Measurements from ENCODE around the gene THRA. TPM values are rescaled to one million over a fixed set of nuclear protein-coding genes. Genes with fewer than 3 reads are reported as not detected.

Gene THRA
- total RNA-seq, 1 experiment from 2014 or later = 14.5 TPM

DNA sequence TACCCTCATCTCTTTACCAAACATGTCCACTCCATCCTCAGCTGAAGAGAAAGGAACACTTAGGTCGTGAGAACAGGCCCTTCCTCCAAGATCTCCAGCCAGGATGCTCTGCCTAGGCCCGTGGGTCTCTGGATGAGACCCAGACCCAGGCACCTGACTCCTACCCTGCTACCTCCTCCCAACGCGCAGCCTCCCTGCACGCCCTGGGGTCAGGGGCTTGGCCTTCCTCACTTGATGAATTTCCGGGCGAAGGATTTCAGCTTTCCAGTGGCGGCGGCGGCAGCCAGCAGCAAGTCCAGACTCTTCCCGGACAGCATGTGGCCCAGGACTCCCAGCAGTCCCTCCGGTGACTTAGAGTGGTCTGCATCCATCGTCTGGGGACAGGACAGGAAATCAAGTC is 34.2 kb upstream of the THRA start:
- intact Hi-C loops (cut with micrococcal nuclease; ENCODE audit: unreplicated experiment) = no loop called here
- Histone ChIP-seq H3K4me3 (ENCODE audit: low read depth, low read length, poor library complexity, severe bottlenecking) (no peak overlapping the region), H3K27me3 (replicated peaks; ENCODE audit: insufficient read depth, low read depth, low read length, poor library complexity) (no peaks in the 10 kb centered on the region), H3K4me1 (ENCODE audit: insufficient read depth, low read length, poor library complexity, severe bottlenecking) (no peaks in the 10 kb centered on the region), H3K9me3 (ENCODE audit: low read depth, low read length, poor library complexity, severe bottlenecking) (no peaks in the 10 kb centered on the region), H3K36me3 (ENCODE audit: insufficient read depth, low read length, poor library complexity, severe bottlenecking) (no peaks in the 10 kb centered on the region), H3K27ac (ENCODE audit: low read depth, low read length, poor library complexity, severe bottlenecking) (no peak overlapping the region)
- no peak for DNase-seq (ENCODE audit: low spot score)
- ChIA-PET CTCF (no interaction called here), POLR2A (ENCODE audit: low non-redundant PET) (no interaction called here)
- no TSS peak for BruUV-seq (replicated peaks)
- TF ChIP-seq, protein P1, sequence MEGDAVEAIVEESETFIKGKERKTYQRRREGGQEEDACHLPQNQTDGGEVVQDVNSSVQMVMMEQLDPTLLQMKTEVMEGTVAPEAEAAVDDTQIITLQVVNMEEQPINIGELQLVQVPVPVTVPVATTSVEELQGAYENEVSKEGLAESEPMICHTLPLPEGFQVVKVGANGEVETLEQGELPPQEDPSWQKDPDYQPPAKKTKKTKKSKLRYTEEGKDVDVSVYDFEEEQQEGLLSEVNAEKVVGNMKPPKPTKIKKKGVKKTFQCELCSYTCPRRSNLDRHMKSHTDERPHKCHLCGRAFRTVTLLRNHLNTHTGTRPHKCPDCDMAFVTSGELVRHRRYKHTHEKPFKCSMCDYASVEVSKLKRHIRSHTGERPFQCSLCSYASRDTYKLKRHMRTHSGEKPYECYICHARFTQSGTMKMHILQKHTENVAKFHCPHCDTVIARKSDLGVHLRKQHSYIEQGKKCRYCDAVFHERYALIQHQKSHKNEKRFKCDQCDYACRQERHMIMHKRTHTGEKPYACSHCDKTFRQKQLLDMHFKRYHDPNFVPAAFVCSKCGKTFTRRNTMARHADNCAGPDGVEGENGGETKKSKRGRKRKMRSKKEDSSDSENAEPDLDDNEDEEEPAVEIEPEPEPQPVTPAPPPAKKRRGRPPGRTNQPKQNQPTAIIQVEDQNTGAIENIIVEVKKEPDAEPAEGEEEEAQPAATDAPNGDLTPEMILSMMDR (conservative IDR thresholded peaks at IDR 0.05; ENCODE audit: low read depth, low read length) = no peak
- no peak for TF ChIP-seq EZH2 (IDR thresholded peaks at IDR 0.05; ENCODE audit: borderline replicate concordance, low read depth, low read length, poor library complexity, severe bottlenecking)

GRCh38 chr17:40031706-40032105 is 31.1 kb upstream of the THRA start:
- H3K4me1 ChIP-seq (ENCODE audit: insufficient read depth, low read length, poor library complexity, severe bottlenecking) = no peaks in the 10 kb centered on the region
- no peak overlapping the region for H3K27ac ChIP-seq (ENCODE audit: low read depth, low read length, poor library complexity, severe bottlenecking)
- intact Hi-C loops (cut with micrococcal nuclease; ENCODE audit: unreplicated experiment) = loop anchor here (10.0 kb wide), 1 partner anchor 53 kb away; no protein-coding TSS in a partner anchor
- ChIA-PET CTCF (no interaction called here), POLR2A (ENCODE audit: low non-redundant PET) (no interaction called here)
- H3K36me3 ChIP-seq (ENCODE audit: insufficient read depth, low read length, poor library complexity, severe bottlenecking) = no peaks in the 10 kb centered on the region
- H3K9me3 ChIP-seq (ENCODE audit: low read depth, low read length, poor library complexity, severe bottlenecking) = no peaks in the 10 kb centered on the region
- H3K4me3 ChIP-seq (ENCODE audit: low read depth, low read length, poor library complexity, severe bottlenecking) = no peak overlapping the region
- TF ChIP-seq, protein P1 (conservative IDR thresholded peaks at IDR 0.05; ENCODE audit: low read depth, low read length) = no peak
- TF ChIP-seq EZH2 (IDR thresholded peaks at IDR 0.05; ENCODE audit: borderline replicate concordance, low read depth, low read length, poor library complexity, severe bottlenecking) = no peak
- no peaks in the 10 kb centered on the region for H3K27me3 ChIP-seq (replicated peaks; ENCODE audit: insufficient read depth, low read depth, low read length, poor library complexity)
- no peak for DNase-seq (ENCODE audit: low spot score)
- BruUV-seq (replicated peaks) = no TSS peak

DNA sequence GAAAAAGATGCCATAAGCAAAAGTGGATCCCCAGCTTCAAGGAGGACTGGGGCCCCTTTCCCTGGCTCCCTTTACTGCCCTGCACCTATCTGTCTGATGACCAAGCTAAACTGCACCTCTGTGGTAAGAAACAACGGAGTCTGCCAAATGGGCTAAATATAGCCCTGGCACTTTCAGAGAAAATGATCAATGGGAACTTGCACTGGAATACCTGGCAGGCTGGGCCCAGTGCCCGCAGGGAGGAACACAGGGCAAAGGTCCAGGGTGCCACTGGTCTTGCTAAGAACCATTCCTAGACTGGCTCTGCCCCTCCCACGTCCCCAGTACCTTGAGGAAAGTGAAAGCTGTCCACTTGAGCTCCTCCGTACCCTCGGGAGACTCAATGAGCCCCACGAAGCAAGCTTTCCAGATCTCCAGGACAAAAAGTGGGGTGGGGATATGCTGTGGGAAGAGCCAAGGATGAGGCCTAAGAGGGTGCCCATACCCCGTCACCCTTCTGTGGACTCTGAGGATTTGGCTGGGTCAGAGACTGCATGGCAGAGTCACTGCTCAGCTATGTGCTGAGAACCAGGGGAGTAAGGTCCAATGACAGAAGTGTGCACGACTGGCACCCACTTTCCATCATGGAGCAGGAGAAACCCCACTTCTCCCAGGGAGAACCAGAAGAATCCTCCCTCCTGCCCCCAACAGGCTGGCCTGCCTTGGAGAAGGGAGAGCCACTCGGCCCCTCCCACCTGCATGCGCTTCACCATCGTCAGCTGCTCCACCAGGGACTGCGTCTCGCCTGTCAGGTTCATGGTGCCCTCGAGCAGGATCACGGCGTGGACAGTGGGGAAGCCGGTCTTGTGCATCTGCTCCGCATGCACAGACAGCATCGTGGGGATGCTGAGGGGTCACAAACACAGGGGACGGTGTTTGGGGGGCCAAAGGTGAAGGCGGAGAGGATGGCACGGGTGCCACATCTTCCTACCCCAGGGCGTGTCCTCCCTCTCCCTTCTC is 30.1 kb upstream of the THRA start:
- Histone ChIP-seq H3K4me3 (ENCODE audit: low read depth, low read length, poor library complexity, severe bottlenecking) (no peak overlapping the region), H3K27ac (ENCODE audit: low read depth, low read length, poor library complexity, severe bottlenecking) (no peak overlapping the region), H3K4me1 (ENCODE audit: insufficient read depth, low read length, poor library complexity, severe bottlenecking) (no peaks in the 10 kb centered on the region), H3K27me3 (replicated peaks; ENCODE audit: insufficient read depth, low read depth, low read length, poor library complexity) (no peaks in the 10 kb centered on the region), H3K36me3 (ENCODE audit: insufficient read depth, low read length, poor library complexity, severe bottlenecking) (no peaks in the 10 kb centered on the region), H3K9me3 (ENCODE audit: low read depth, low read length, poor library complexity, severe bottlenecking) (no peaks in the 10 kb centered on the region)
- DNase-seq (ENCODE audit: low spot score) = no peak
- ChIA-PET CTCF (no interaction called here), POLR2A (ENCODE audit: low non-redundant PET) (no interaction called here)
- TF ChIP-seq, protein P1 (conservative IDR thresholded peaks at IDR 0.05; ENCODE audit: low read depth, low read length) = no peak
- no peak for TF ChIP-seq EZH2 (IDR thresholded peaks at IDR 0.05; ENCODE audit: borderline replicate concordance, low read depth, low read length, poor library complexity, severe bottlenecking)
- BruUV-seq (replicated peaks) = no TSS peak
- intact Hi-C loops (cut with micrococcal nuclease; ENCODE audit: unreplicated experiment) = loop anchor here (10.0 kb wide), 1 partner anchor 52 kb away; no protein-coding TSS in a partner anchor
